ENCODE results near the gene KRT2. TPM values are rescaled to one million over a fixed set of nuclear protein-coding genes. Genes with fewer than 3 reads are reported as not detected.

KRT2 gene
- total and polyA plus RNA-seq, 4 donors = not detected

DNA sequence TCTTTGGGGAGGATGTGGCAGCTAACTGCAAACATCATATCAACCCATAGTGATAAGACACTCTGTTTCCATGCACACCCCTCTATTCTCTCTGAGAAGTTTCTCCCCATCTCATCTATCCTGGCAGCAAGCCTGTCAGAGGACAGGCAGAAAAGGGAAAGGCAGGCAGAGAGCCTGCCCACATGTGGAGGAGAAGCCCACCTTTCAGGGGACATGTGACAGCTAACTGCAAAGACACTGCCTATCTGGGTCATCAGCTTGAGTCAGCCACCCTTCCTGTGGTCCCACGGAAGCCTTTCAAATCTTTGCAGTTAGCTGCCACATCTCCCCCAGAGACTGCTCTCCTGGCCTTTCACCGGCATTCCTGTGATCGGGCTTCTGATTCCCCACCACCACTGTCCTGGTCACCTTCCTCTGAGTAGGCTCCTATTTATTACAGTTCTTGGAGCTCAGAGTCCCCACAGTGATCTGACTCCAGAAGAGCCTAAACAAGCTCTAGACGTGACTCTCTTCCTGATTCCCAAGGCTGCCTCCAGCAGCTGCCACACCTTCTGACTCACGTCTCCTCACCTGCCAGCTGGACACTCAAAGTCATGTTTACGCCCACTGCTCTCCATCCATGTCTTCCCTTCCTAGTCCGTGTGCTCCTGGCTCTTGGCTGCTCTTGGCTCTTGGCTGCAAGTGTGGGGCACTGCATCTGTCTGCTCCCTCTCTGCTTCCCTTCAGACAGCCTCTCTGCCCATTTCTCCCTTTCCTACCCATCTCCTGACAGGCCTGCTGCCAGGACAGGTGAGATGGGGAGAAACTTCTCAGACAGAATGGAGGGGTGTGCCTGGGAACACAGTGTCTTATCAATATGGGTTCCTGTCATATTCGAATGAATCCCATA is 35.7 kb upstream of the KRT2 start:
- no peak overlapping the region for H3K9ac ChIP-seq (ENCODE audit: low read depth in 1 of 2, low read length in 2 of 2)
- 63% methylated on average over 8 of the region's 8 CpGs for WGBS
- no peak overlapping the region for H3K4me3 ChIP-seq (ENCODE audit: low read depth in 1 of 3, low read length in 3 of 3)
- H3K4me1 ChIP-seq (ENCODE audit: control insufficient read depth in 4 of 4, insufficient read depth in 4 of 4, low read length in 3 of 4) = peaks cover 0 to 5% (median 4%) of the 10 kb centered on the region in 4 donors
- no peak overlapping the region for H3K27ac ChIP-seq (ENCODE audit: low read depth in 1 of 2, low read length in 2 of 2)
- DNase-seq (ENCODE audit: low spot score) = no peak
- no peaks in the 10 kb centered on the region for H3K36me3 ChIP-seq (ENCODE audit: control insufficient read depth in 4 of 4, insufficient read depth in 3 of 4, low read depth in 1 of 4, low read length in 3 of 4)
- no peaks in the 10 kb centered on the region for H3K9me3 ChIP-seq (ENCODE audit: control insufficient read depth in 4 of 4, low read length in 3 of 4)
- H3K27me3 ChIP-seq (ENCODE audit: control insufficient read depth in 4 of 4, insufficient read depth in 4 of 4, low read length in 3 of 4) = peaks cover 0 to 10% (median 5%) of the 10 kb centered on the region in 4 donors
- TF ChIP-seq EGR1 (IDR thresholded peaks at IDR 0.05; ENCODE audit: low read depth in 2 of 2) (no peak), NR2F2 (IDR thresholded peaks at IDR 0.05) (no peak), HNF4G (IDR thresholded peaks at IDR 0.05) (no peak), TAF1 (conservative IDR thresholded peaks at IDR 0.05) (no peak), FOXA1 (IDR thresholded peaks at IDR 0.05) (no peak), YY1 (IDR thresholded peaks at IDR 0.05) (no peak), RXRA (IDR thresholded peaks at IDR 0.05) (no peak)
- TF ChIP-seq, protein P1, sequence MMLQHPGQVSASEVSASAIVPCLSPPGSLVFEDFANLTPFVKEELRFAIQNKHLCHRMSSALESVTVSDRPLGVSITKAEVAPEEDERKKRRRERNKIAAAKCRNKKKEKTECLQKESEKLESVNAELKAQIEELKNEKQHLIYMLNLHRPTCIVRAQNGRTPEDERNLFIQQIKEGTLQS (IDR thresholded peaks at IDR 0.05) = no peak
- TF ChIP-seq, protein P2, sequence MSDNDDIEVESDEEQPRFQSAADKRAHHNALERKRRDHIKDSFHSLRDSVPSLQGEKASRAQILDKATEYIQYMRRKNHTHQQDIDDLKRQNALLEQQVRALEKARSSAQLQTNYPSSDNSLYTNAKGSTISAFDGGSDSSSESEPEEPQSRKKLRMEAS (IDR thresholded peaks at IDR 0.05) = no peak
- TF ChIP-seq, protein P3, sequence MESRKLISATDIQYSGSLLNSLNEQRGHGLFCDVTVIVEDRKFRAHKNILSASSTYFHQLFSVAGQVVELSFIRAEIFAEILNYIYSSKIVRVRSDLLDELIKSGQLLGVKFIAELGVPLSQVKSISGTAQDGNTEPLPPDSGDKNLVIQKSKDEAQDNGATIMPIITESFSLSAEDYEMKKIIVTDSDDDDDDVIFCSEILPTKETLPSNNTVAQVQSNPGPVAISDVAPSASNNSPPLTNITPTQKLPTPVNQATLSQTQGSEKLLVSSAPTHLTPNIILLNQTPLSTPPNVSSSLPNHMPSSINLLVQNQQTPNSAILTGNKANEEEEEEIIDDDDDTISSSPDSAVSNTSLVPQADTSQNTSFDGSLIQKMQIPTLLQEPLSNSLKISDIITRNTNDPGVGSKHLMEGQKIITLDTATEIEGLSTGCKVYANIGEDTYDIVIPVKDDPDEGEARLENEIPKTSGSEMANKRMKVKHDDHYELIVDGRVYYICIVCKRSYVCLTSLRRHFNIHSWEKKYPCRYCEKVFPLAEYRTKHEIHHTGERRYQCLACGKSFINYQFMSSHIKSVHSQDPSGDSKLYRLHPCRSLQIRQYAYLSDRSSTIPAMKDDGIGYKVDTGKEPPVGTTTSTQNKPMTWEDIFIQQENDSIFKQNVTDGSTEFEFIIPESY (IDR thresholded peaks at IDR 0.05) = no peak
- TF ChIP-seq, protein P4, sequence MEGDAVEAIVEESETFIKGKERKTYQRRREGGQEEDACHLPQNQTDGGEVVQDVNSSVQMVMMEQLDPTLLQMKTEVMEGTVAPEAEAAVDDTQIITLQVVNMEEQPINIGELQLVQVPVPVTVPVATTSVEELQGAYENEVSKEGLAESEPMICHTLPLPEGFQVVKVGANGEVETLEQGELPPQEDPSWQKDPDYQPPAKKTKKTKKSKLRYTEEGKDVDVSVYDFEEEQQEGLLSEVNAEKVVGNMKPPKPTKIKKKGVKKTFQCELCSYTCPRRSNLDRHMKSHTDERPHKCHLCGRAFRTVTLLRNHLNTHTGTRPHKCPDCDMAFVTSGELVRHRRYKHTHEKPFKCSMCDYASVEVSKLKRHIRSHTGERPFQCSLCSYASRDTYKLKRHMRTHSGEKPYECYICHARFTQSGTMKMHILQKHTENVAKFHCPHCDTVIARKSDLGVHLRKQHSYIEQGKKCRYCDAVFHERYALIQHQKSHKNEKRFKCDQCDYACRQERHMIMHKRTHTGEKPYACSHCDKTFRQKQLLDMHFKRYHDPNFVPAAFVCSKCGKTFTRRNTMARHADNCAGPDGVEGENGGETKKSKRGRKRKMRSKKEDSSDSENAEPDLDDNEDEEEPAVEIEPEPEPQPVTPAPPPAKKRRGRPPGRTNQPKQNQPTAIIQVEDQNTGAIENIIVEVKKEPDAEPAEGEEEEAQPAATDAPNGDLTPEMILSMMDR (IDR thresholded peaks at IDR 0.05; ENCODE audit: low read depth, low read length, missing input control) = no peak

DNA sequence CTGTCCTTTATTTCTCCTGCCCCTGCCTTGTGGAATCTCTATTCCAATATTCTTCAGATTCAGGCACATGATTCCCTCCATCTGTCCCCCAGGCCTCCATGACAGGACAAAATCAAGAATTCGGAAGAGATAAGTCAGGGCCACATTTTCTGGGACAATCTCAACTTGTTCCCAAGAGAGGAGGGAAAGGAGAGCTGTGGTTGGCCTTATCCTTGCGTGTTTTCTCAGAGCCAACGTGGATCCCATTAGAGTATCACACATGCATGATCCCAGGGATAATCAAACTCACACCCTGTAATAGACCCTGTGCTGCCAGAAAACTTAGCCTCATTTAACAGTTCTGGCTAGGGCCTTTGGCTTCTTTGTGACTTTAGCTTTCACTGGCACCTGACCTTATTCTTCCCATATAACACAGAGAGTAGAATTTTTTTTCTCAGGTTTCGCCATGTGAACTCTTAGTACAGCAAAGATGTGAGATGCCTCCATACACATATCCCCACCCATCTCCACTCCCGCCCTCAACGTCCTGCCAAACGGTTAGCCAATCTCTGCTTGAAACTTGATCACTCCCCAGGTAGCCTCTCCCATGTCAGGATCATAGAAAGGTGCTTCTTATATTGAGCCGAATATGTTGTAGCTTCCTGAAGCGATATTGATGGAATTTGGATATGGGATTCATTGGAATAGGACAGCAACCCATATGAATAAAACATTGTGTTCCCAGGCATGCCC is 34.9 kb upstream of the KRT2 start:
- Histone ChIP-seq H3K9me3 (ENCODE audit: control insufficient read depth in 4 of 4, low read length in 3 of 4) (no peaks in the 10 kb centered on the region), H3K4me1 (ENCODE audit: control insufficient read depth in 4 of 4, insufficient read depth in 4 of 4, low read length in 3 of 4) (peaks cover 0 to 5% (median 4%) of the 10 kb centered on the region in 4 donors), H3K36me3 (ENCODE audit: control insufficient read depth in 4 of 4, insufficient read depth in 3 of 4, low read depth in 1 of 4, low read length in 3 of 4) (no peaks in the 10 kb centered on the region), H3K27ac (ENCODE audit: low read depth in 1 of 2, low read length in 2 of 2) (no peak overlapping the region), H3K9ac (ENCODE audit: low read depth in 1 of 2, low read length in 2 of 2) (no peak overlapping the region), H3K4me3 (ENCODE audit: low read depth in 1 of 3, low read length in 3 of 3) (no peak overlapping the region), H3K27me3 (ENCODE audit: control insufficient read depth in 4 of 4, insufficient read depth in 4 of 4, low read length in 3 of 4) (peaks cover 0 to 10% (median 3%) of the 10 kb centered on the region in 4 donors)
- no peak for DNase-seq (ENCODE audit: low spot score)
- 66% methylated on average over 9 of the region's 9 CpGs for WGBS
- no peak for TF ChIP-seq NR2F2 (IDR thresholded peaks at IDR 0.05)
- TF ChIP-seq, protein P1 (IDR thresholded peaks at IDR 0.05) = no peak

Measured in liver (tissue), 9 donors.